ENCODE results near the gene EN1. TPM values are rescaled to one million over a fixed set of nuclear protein-coding genes. Genes with fewer than 3 reads are reported as not detected.

EN1 gene
- total and polyA plus RNA-seq, 2 of the 13 experiments (the other 11 are each of a cell fraction or from before 2014, with no cell fraction given), result not detected

DNA sequence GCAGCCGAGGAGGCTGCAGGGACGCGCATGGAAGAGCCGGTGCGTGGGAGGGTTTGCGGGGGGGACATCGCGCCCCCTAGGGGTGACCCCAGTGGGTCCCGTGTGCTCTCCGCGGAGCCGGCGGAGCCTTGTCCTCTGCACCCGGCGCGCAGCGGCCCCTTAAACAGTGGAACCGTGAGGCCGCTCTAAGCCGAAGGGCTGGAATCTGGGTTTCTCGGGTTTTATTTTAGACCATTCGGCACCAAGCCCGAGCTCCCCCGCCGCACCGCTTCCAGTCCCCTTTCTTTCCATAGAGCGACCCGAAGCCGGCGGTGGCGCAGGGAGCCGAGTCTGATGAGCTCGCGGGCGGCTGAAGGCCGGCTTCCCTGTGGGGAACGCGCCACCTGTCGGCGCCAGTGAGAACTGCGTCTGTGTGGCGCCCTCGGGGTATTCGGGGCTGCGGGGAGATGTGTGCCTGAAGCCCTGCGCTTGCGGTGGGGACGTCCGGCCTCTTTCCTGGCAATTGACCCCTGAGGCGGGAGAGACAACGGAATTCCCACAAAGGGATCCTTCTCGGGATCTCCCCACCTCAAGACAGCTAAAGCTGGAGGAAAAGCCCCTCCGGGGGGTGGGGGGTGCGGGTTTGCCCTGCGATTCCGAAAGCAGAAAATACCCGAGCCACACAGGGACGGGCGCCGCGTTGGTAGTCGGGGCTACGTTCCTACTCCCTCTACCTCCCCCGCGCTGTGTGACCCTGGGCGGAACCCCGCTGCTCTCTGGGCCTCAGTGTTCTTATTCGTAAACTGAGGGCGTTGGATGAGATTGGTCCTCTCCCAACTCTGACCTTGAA lies 8.2 kb upstream of the EN1 start (continued):
- TF ChIP-seq DNMT3B (CRISPR knock-in tag; conservative IDR thresholded peaks at IDR 0.05) (peak; percentile 37; the same call in 1 of the 2 replicates), ZNF468 (CRISPR knock-in tag; IDR thresholded peaks at IDR 0.05) (no peak), SNAPC2 (CRISPR knock-in tag; IDR thresholded peaks at IDR 0.05) (no peak), ZNF136 (CRISPR knock-in tag; IDR thresholded peaks at IDR 0.05; ENCODE audit: low read depth) (no peak), RFX3 (CRISPR knock-in tag; IDR thresholded peaks at IDR 0.05) (no peak)
- TF ChIP-seq, protein P1, sequence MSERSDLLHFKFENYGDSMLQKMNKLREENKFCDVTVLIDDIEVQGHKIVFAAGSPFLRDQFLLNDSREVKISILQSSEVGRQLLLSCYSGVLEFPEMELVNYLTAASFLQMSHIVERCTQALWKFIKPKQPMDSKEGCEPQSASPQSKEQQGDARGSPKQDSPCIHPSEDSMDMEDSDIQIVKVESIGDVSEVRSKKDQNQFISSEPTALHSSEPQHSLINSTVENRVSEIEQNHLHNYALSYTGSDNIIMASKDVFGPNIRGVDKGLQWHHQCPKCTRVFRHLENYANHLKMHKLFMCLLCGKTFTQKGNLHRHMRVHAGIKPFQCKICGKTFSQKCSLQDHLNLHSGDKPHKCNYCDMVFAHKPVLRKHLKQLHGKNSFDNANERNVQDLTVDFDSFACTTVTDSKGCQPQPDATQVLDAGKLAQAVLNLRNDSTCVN (CRISPR knock-in tag; IDR thresholded peaks at IDR 0.05; ENCODE audit: borderline replicate concordance), result no peak; the same call in 1 of the 2 replicates
- TF ChIP-seq, protein P2, sequence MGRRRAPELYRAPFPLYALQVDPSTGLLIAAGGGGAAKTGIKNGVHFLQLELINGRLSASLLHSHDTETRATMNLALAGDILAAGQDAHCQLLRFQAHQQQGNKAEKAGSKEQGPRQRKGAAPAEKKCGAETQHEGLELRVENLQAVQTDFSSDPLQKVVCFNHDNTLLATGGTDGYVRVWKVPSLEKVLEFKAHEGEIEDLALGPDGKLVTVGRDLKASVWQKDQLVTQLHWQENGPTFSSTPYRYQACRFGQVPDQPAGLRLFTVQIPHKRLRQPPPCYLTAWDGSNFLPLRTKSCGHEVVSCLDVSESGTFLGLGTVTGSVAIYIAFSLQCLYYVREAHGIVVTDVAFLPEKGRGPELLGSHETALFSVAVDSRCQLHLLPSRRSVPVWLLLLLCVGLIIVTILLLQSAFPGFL (CRISPR knock-in tag; IDR thresholded peaks at IDR 0.05), result no peak
- TF ChIP-seq, protein P3, sequence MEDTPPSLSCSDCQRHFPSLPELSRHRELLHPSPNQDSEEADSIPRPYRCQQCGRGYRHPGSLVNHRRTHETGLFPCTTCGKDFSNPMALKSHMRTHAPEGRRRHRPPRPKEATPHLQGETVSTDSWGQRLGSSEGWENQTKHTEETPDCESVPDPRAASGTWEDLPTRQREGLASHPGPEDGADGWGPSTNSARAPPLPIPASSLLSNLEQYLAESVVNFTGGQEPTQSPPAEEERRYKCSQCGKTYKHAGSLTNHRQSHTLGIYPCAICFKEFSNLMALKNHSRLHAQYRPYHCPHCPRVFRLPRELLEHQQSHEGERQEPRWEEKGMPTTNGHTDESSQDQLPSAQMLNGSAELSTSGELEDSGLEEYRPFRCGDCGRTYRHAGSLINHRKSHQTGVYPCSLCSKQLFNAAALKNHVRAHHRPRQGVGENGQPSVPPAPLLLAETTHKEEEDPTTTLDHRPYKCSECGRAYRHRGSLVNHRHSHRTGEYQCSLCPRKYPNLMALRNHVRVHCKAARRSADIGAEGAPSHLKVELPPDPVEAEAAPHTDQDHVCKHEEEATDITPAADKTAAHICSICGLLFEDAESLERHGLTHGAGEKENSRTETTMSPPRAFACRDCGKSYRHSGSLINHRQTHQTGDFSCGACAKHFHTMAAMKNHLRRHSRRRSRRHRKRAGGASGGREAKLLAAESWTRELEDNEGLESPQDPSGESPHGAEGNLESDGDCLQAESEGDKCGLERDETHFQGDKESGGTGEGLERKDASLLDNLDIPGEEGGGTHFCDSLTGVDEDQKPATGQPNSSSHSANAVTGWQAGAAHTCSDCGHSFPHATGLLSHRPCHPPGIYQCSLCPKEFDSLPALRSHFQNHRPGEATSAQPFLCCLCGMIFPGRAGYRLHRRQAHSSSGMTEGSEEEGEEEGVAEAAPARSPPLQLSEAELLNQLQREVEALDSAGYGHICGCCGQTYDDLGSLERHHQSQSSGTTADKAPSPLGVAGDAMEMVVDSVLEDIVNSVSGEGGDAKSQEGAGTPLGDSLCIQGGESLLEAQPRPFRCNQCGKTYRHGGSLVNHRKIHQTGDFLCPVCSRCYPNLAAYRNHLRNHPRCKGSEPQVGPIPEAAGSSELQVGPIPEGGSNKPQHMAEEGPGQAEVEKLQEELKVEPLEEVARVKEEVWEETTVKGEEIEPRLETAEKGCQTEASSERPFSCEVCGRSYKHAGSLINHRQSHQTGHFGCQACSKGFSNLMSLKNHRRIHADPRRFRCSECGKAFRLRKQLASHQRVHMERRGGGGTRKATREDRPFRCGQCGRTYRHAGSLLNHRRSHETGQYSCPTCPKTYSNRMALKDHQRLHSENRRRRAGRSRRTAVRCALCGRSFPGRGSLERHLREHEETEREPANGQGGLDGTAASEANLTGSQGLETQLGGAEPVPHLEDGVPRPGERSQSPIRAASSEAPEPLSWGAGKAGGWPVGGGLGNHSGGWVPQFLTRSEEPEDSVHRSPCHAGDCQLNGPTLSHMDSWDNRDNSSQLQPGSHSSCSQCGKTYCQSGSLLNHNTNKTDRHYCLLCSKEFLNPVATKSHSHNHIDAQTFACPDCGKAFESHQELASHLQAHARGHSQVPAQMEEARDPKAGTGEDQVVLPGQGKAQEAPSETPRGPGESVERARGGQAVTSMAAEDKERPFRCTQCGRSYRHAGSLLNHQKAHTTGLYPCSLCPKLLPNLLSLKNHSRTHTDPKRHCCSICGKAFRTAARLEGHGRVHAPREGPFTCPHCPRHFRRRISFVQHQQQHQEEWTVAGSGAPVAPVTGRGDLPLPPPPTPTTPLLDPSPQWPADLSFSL (CRISPR knock-in tag; IDR thresholded peaks at IDR 0.05), result no peak
- TF ChIP-seq, protein P4, sequence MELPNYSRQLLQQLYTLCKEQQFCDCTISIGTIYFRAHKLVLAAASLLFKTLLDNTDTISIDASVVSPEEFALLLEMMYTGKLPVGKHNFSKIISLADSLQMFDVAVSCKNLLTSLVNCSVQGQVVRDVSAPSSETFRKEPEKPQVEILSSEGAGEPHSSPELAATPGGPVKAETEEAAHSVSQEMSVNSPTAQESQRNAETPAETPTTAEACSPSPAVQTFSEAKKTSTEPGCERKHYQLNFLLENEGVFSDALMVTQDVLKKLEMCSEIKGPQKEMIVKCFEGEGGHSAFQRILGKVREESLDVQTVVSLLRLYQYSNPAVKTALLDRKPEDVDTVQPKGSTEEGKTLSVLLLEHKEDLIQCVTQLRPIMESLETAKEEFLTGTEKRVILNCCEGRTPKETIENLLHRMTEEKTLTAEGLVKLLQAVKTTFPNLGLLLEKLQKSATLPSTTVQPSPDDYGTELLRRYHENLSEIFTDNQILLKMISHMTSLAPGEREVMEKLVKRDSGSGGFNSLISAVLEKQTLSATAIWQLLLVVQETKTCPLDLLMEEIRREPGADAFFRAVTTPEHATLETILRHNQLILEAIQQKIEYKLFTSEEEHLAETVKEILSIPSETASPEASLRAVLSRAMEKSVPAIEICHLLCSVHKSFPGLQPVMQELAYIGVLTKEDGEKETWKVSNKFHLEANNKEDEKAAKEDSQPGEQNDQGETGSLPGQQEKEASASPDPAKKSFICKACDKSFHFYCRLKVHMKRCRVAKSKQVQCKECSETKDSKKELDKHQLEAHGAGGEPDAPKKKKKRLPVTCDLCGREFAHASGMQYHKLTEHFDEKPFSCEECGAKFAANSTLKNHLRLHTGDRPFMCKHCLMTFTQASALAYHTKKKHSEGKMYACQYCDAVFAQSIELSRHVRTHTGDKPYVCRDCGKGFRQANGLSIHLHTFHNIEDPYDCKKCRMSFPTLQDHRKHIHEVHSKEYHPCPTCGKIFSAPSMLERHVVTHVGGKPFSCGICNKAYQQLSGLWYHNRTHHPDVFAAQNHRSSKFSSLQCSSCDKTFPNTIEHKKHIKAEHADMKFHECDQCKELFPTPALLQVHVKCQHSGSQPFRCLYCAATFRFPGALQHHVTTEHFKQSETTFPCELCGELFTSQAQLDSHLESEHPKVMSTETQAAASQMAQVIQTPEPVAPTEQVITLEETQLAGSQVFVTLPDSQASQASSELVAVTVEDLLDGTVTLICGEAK (IDR thresholded peaks at IDR 0.05), result no peak
- TF ChIP-seq, protein P4 (CRISPR knock-in tag; IDR thresholded peaks at IDR 0.05), result no peak
